HG02852 (cell line): ENCODE measurements around the gene ITPR2.
"Not testable (repeated sequence)": the region's sequence is repeated elsewhere in the genome, so short reads cannot be mapped to it uniquely, and the experiment has no call there.

Experiments
- ATAC-seq: cut with Tn5 transposase; IDR thresholded peaks from one replicate; pipeline ENCODE4 v1.9.1; 2021; ENCODE audit warnings: mild to moderate bottlenecking, moderate library complexity; ENCODE audit not compliant: unreplicated experiment

ITPR2 gene

DNA sequence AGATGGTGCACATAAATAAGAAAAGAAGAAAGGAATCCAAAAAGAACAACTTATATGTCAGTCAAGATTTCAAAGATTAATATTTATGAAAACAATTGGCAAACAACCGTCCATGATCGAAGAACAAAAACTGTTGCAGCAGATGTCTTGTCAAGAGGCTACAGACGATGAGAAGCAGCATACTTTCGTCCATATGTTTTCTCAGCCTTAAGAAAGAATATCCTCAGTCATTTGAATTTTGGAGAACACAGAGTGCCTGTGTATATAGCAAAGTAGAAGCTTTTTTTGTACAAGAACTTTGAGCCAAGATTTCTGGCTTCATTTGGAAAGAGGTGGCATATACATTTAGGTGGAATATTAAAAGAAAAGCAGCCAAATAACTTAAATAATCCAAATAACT, 297.2 kb downstream of the ITPR2 start:
- ATAC-seq, result no peak

GRCh38 chr12:26534071-26534470, 298.9 kb downstream of the ITPR2 start:
- ATAC-seq, result no peak

DNA sequence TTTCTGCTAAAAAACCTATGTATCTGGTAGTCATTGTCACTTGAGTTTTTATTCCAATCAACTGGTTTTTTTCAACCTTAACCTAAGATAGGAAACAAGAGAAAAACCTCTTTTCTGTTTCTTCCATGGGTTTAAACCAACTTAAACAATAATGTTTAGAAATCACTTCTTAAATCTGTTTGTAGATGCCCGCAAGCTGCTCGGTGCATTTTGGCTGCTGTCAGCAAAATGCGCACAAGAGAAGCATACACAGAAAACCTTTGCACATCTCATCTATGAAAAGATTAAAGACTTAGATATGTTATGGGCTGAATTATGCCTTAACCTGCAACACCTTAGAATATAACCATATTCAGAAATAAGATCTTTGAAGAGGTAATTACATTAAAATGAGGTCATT, 299.8 kb downstream of the ITPR2 start:
- ATAC-seq, result no peak

DNA sequence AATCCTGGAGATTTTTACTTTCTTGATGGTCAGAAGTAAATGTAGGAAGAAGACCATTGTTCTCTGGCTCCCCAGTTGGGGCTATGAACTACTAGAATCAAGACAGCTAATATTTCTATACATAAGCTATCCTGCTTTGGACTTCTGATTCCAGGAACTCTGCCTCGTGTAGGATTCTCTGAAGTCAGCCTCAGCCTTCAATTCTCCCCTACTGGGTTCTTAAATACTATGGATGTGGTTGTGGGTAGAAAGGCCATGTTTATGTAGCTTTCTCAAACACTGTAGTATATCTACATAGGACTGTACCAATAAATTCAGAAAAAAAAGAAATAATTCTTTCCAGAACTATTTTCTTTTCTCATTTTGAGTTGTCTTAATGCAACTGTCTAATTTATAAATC, 302.5 kb downstream of the ITPR2 start:
- ATAC-seq, result no peak

DNA sequence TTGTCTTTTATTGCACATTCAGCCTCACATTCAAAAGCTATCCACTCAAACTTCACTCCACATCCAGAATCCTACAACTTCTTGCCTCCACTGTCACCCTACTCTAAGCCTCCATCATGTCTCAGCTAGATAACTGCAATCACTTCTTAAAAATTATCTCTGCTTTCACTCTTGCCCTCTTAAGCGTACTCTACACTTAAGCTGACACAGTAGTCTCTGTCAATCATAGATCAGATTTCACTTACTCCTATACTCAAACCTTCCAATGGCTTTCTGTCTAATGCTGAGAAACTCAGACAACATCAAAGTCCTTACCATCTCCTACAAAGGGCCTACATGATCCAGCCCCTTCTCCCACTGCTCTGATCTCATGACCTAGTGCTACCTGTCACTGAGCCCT, 304.1 kb downstream of the ITPR2 start:
- ATAC-seq, result no peak

DNA sequence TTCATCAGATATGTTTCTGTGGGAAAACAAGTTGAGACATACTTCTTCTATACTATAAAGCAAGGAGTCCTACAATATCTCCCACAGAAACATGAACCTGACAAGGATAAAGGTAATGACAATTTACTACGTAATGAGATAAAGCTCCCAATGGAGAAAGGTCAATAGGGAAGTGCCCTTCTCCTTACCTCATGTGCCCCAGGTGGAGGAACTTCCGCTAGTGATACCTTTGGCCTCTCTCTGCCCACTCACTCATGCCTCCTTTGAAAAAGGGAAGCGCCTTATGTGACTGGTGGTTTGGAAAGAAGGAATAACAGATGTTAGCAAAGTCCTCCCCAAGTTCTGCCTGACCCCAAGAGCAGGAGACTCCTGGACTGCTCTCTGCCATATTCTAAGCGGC, 305.3 kb downstream of the ITPR2 start:
- no peak for ATAC-seq

DNA sequence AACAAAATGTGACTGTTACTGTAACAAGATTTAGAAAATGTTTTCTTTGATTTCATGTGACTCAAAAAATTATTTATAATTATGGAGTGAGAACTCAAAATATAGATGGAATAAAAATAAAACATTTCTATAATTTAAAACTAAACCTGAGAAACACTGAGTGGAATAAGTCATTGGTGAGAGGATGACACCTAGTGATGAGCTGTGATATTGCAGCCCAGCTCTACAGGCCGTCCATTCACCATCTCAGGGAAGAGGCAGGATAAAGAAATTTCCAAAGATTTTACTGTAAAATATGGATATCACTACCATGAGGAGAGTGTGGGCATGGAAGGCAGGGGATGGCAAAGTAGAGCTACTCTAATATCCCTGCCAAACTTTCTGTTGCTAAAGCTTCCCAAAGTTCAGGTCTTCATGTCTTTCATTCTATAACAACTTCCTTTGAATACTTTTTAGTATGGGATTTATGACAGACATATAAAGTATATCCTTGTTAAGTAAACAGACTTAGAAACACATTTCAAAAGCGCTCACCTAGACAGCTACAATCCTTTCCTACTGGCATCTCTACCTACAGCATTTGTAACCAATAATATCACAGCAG, 308.0 kb downstream of the ITPR2 start:
- no peak for ATAC-seq

GRCh38 chr12:26523708-26524150, 309.3 kb downstream of the ITPR2 start:
- ATAC-seq, result no peak

DNA sequence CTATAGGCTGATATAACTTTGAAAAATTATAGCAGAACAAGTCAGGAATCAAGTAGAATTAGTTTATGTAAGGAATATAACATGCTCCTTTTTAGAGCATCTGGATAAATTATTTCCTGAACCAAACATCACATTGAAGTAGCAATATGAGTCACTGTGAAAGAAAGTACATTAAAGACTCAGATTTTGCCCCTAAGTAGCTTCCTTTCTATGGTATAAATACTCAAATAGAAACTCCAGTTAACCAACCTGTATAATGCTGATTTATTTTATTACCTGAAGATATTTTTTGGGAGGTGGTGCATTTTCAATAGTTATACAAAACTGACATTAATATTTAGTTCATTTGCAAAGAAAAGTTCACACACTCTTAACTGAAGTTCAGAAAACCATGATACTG, 312.1 kb downstream of the ITPR2 start:
- ATAC-seq, result no peak

GRCh38 chr12:26520109-26520508, 312.9 kb downstream of the ITPR2 start:
- ATAC-seq, result no peak

- no peak for ATAC-seq
These were observed 313.5 kb downstream of the ITPR2 start for GRCh38 chr12:26519462-26519861.

- ATAC-seq, result not testable (repeated sequence)
These were observed 315.7 kb downstream of the ITPR2 start for GRCh38 chr12:26517320-26517719.

- ATAC-seq, result peak; percentile 69
These were observed 318.6 kb downstream of the ITPR2 start for GRCh38 chr12:26514364-26514763.

DNA sequence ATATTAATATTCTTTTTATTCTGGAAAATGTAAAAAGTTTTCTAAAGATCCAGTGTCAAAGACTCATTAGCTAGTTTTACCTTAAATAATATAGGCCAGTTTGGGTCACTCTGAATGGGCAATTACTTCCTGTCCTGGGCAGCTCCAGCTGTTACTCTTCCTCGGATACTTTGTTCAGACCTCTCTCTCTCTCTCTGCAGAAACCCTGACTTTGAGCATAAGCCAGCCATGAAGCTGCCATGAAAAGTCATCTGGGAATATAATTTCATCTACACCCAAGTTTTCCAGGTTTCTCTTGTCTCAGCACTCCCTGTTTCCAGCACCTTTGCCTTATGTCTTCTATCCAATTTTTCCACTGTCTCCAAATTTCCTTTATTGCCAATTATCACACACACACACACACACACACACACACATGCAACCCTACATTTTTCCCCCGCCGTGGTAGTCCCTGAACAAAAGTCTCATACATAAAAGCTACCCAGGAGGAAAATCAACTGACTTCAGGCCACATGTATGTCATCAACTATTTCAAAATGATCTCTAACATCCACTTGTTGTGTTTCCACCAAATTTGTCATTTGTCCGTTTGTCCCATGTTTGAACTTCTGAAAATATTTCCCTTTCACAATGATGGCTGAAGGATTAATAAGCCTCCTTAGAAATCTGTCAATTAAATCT, 319.5 kb downstream of the ITPR2 start:
- no peak for ATAC-seq

DNA sequence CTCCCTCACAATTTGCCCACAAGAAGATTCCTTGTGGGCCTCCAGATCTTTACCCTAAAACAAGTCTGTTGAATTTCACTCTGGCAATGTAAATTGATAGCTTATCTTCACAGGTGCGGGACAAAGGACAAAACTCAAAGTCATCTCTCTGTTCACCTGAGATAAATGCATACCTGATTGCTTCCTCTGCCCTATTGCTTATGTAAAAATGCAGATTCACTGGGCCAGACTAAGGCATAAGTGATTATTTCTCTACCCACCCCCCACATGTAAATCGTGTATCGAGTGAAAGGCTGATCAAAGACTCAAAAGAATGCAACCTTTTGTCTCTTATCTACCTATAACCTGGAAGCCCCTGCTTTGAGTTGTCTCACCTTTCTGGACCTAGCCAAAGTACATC, 320.8 kb downstream of the ITPR2 start:
- ATAC-seq, result no peak

DNA sequence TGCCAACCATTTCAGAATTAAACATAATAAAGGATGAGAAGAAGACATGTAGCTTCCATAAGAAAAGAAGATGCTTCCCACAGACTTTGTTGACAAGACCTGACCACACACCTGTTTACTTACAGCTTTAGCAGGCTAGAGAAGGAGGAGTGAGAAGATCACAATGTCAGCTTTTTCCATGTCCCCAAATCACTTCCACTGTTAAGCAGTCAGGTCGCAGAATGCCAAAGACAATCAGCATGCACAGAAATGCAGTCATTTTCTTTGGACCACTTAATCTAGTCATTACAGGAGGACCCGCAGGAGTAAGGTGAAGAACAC, 322.7 kb downstream of the ITPR2 start:
- ATAC-seq, result no peak

GRCh38 chr12:26507613-26508012, 325.4 kb downstream of the ITPR2 start:
- no peak for ATAC-seq

- ATAC-seq, result no peak
These were observed 332.9 kb downstream of the ITPR2 start for GRCh38 chr12:26499979-26500640.

DNA sequence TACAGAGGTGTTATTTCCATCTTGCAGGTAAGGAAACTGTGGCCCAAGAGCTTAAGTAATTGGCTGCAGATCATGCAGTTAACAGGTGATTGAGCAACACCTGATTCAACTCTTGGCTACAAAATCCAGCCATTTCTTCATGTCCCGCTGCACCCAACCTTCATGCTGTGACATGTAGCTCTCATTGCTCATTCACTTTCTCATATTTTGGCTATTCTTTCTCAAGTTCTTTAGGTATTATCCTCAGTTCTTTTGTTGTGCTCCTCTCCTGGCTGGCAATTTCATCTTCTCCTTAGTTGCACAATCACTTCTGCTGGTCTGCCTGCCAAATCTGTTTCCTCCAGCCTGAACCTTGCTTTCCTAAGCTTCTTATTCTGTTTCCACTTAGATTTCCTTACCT, 336.8 kb downstream of the ITPR2 start:
- no peak for ATAC-seq

- no peak for ATAC-seq
These were observed 339.3 kb downstream of the ITPR2 start for GRCh38 chr12:26493656-26494055.

GRCh38 chr12:26492406-26492805, 340.6 kb downstream of the ITPR2 start:
- no peak for ATAC-seq

- ATAC-seq, result no peak
These were observed 343.1 kb downstream of the ITPR2 start for GRCh38 chr12:26489908-26490307.
